Islet of Langerhans (tissue), 1 donor: ENCODE data around the gene ZBTB43.
"Not testable (repeated sequence)": the region's sequence is repeated elsewhere in the genome, so short reads cannot be mapped to it uniquely, and the experiment has no call there.

Source experiments
- FAIRE-seq: peaks from one replicate; lab custom pipeline; 2011; peaks lifted over from hg19 to GRCh38; lab: Jason Lieb, UNC

Gene ZBTB43

GRCh38 chr9:126804696-126805553, at the start of gene ZBTB43:
TSS of gene ZBTB43 (plus strand) at chr9:126805040. CDS start at chr9:126832510, 27,470 bp downstream.
- no peak for FAIRE-seq

DNA sequence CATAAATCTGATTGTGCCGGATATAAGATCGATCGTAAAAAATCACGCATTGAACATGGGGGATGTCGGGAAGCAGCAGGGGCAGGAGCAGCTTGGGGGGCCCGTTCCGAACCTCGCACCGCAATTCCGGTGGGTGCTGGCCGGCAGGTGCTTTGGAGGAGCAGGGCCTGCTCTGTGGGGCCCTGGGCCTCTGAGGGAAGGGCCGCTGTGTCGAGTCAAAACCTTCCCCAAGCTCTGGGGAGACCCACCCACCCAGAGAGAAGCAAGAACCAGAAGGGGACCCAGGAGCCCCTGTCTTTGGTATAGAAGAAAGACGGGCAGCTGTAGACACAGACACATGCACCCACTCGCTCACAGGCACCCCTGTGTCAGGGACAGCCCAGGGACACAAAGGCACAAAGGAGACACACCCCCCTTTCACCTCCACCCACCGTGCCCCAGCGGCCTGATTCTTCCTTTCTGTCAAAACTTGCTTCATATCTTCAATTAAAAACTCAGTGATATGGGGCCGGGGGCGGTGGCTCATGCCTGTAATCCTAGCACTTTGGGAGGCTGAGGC, 49.4 kb upstream of the ZBTB43 start:
- no peak for FAIRE-seq

DNA sequence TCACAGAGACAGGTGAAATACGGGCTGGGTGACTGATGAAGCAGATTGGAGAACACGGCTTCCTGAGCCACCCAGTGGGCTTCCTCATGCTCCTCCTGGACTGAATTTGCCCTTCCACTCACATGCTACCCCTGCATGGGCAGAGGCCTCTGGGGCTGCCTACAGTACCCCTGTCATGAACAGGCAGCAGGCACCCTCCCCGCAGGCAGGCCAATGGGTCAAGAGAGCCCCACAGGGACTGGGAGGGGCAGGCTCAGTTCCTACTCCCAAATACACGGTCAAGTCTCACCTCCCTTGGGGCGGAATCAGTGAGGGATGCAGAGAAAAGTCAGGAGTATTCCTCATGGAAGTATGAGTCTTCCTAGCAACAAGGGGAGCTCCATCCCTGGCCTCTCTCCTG, 48.6 kb upstream of the ZBTB43 start:
- FAIRE-seq: no peak

DNA sequence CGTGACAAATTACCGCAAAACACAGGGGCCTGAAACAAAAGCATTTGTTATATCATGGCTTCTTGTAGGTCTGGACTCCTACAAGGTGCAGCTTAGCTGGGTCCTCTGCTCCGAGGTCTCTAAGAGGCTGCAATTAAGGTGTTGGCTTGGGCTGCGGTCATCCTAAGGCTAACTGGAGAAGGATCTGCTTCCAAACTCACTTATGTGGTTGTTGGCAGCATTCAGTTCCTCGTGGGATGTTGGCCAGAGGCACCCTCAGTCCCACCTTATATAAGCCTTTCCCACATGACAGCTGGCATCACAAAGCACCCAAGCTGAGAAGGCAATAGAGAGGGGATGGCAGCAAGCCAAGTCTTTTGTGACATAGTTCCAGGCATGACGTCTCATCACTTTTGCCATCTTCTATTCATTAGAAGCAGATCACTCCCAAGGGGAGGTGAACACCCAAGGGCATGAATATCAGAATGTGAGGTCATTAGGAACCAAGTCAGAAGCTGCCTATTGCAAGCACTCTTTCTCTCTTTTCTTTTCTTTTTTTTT, 47.9 kb upstream of the ZBTB43 start:
- no peak for FAIRE-seq

DNA sequence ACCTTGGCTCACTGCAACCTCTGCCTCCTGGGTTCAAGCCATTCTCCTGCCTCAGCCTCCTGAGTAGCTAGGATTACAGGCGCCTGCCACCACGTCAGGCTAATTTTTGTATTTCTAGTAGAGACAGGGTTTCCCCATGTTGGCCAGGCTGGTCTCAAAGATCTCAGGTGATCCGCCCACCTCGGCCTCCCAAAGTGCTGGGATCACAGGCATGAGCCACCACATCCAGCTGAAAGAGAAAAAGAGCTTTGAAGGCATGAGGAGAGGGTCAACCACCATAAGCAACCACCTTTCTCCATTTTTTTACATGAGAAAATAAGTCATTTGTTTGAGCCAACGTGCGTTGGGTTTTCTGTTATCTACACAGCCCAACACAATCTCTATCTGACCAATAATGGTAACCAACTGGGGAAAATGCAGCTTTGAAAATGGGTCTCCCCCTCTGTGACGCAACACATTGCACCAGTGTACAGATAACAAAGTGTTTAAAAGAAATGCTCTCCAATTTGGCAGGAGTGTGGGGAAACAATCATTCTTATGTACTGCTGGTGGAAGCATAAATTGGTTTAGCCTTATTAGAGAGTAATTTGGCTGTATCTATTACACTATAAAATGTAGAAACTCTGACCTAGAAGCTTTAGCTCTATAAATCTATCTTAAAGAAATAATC, 45.8 kb upstream of the ZBTB43 start:
- FAIRE-seq: no peak

DNA sequence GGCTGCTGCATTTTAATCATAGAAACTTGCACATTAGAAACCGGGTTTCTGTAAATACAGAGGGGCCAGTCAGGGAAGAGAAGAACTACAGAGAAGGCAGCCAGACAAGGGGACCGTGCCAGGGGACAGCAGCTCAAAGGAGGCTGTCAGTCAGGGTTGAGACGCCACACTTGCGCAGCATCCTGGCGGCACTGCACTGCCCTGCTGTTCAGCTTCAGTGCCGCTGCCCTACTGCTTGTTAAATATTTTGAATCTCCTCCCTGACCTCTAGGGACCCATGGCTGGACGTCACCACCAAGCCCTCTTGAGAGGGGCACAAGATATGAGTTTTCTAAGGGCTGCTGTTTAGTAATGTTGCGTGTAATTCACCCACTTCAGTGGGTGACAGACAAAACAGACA, 43.6 kb upstream of the ZBTB43 start:
- FAIRE-seq: no peak

DNA sequence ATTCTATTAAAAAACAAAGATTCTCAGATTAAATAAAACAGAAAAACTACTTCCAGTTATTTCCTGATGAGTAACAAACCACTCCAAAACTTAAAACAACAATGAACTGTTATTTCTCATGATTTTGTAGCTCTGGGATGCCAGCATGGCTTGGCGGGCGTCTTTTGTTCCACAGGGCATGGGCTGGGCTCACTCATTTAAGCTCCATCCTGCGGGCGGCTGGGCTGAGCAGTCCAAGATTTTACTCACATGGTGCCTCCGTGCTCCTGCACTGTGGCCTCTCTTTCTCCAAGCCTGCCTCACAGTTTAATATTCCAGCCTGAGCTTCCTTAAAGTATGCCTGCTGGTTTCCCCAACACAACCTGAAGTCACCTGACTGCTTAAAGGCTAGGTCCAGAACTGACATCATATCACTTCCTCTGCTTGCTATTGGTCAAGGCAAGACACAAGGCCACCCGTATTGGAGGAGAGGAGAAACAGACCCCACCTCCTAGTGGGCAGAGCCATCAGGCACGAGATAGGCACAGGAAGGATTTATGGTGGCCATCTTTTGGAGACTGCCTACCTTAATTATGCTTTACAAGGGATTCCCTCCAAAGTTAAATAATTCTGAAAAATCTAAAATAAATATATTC, 41.6 kb upstream of the ZBTB43 start:
- no peak for FAIRE-seq

GRCh38 chr9:126773004-126773607, 31.7 kb upstream of the ZBTB43 start:
- no peak for FAIRE-seq

DNA sequence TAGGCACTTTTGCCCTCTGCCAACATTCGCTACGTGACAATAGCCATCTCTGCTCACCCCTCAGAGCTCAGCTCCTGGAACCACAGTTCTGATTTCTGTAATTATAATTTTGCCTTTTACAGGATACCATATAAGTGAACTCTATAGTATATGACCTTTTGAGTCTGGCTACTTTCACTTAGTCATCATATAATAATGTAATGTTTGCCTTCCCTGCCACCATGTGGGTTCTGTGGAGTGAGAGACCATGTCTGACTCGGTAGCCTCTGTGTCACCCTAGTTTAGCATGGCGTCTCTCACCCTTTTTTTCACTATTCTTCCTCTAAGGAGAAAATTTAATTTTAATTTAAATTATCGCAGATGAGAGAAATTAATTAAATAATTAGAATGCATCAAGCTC, 28.9 kb upstream of the ZBTB43 start:
- no peak for FAIRE-seq

DNA sequence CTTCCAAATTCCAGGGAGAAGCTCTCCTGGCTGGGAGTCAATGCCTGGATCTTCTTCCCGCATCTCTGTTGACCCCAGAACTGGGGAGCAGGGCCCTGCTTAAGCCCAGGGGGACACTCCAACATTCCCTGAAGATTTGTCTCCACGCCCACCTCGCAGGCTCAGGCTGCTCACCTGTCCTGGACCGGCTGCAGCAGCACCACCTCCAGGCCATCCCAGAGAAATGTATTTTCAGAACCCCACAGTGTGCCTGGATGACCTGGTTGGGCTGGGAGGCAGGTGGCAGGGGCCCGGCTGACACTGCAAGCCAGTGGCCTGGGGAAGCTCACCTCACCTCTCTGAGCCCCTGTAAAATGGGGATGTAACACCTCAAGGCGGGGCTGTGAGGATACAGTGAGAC, 27.1 kb upstream of the ZBTB43 start:
- FAIRE-seq: no peak

- no peak for FAIRE-seq
Observed at GRCh38 chr9:126778141-126778540, 26.7 kb upstream of the ZBTB43 start.

DNA sequence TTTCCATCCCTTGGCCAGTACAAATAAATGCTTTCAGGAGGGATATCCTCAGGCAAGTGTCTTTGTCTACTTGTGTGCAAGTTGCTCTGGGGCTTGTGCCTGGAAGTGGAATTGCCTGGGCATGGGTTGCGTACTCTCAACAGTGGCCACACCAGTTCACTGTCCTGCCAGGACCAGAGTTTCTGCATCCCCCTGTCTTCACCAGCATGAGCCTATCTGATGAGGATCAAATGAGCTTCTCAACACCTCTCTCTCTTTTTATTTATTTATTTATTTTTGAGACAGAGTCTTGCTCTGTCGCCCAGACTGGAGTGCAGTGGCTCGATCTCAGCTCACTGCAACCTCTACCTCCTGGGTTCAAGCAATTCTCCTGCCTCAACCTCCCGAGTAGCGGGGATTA, 26.1 kb upstream of the ZBTB43 start:
- not testable (repeated sequence) for FAIRE-seq

DNA sequence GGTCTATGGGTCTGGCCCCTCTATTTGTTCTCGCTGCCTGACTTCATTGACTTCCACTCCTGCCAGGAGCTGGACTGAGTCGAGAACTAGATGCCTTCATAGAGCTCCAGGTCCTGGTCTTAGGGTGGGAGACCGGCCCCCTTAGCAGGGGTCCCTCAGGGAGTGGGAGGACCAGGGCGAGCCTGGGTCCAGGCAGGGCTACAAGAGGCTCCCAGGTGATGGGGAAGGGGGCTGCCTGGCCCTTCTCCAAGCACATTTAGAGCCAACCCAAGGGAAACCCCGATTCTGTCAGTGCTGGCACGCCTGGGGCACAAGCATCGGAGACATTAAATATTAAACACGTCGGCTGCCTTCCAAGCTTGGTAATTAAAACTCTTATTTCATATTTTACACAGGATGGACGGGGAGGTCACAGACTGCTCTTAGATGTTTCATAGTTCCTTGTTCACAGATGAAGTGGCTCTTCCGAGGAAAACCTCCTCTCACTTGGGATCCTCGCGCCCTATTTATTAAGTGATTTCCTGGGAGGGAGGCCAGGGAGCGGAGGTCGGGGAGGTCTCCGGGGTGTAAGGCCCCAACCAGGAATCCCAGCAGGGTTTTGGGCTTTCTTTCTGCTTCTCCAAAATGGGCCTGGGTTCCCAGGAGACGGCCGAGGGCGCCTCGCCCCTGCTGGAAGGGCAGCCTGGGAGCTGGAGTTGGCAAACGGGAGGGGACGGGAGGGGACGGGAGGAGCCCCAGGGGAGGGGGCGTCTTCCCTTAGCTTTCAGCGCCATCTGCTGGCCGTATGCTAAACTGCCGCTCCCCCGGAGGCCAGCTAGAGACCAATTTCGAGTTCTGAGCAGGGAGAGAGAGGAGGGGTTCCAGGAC, 23.4 kb upstream of the ZBTB43 start:
- no peak for FAIRE-seq

- FAIRE-seq: no peak
Observed at GRCh38 chr9:126782053-126782388, 22.8 kb upstream of the ZBTB43 start.

DNA sequence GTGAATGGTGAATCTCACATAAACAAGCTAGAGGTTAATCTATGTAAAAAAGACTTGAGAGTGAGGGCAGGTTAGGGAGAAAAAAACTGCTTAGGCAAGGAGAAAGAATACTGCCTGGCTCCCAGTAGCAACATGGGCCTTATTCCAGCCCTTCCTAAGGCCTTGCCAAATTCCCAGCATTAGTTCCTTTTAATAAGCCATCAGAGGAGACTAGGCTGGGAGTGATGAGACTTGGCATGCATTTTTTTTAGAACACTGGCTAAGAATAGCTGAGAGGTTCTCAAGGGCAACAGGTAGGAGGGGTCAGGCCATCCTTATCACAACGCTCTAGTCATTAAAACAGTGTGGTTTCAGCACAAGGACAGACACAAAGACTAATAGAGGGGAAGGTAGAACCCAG, 20.9 kb upstream of the ZBTB43 start:
- no peak for FAIRE-seq

GRCh38 chr9:126784401-126784800, 20.4 kb upstream of the ZBTB43 start:
- FAIRE-seq: no peak

DNA sequence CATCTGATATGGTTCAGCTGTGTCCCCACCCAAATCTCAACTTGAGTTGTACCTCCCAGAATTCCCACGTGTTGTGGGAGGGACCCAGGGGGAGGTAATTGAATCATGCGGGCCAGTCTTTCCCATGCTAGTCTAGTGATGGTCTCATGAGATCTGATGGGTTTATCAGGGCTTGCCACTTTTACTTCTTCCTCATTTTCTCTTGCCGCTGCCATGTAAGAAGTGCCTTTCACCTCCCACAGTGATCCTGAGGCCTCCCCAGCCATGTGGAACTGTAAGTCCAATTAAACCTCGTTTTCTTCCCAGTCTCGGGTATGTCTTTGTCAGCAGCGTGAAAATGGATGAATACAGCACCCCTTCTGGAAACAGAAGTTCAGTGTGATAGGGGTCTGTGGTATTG, 20.0 kb upstream of the ZBTB43 start:
- not testable (repeated sequence) for FAIRE-seq

GRCh38 chr9:126788046-126788445, 16.8 kb upstream of the ZBTB43 start:
- FAIRE-seq: no peak

DNA sequence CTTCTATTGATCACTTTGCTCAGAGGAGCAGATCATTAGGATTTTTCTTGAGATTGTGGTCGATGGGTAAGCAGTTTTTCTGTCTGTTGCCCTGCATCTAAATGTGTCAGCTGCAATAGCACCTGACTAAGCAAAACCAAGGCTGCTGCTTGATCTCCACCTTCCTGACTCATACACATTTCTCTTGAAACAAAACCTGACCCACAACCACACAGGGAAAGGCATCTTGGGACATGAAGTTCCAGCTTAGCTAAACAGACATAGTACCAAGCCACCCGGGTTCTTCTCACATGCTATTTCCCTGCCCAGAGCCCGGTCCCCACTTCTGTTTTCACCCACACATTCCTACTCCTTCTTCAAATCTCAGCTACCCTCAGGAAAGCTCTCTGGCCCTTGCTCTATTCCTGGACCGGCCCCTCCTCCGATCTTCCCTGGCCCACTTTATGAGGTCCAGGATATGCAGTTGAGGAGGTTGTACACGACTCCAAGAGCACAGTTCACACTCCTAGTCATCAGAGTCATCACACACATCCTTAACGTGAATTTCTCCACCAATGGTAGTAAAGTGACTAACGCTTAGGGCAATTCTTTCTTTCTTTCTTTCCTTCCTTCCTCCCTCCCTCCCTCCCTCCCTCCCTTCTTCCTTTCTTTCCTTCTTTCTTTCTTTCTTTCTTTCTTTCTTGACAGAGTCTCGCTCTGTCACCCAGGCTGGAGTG, 16.0 kb upstream of the ZBTB43 start:
- FAIRE-seq: no peak

- FAIRE-seq: no peak
Observed at GRCh38 chr9:126790561-126790960, 14.3 kb upstream of the ZBTB43 start.
